A673 (cell line): ENCODE measurements around the gene ADCYAP1. TPM values are rescaled to one million over a fixed set of nuclear protein-coding genes. Genes with fewer than 3 reads are reported as not detected.

ENCODE experiments used
- BruUV-seq: library from RNA; stranded (reverse); fragments of 400-500 nt; replicated peaks from 2 replicates; lab custom pipeline; 2021; lab: Mats Ljungman, UMichigan
- CTCF ChIA-PET: fragments of 300-600 bp; sonication (Branson Sonifier 250); formaldehyde crosslinking; loops from one replicate; lab custom pipeline; 2022; ENCODE audit warnings: antibody characterized with exemption; lab: Charles Lee
- POLR2A ChIA-PET: fragments of 300-600 bp; sonication (Branson Sonifier 250); formaldehyde crosslinking; loops from one replicate; lab custom pipeline; 2022; ENCODE audit warnings: antibody characterized with exemption; ENCODE audit not compliant: low non-redundant PET; lab: Charles Lee
- DNase-seq: peaks from one replicate; pipeline ENCODE4 v3.0.0-alpha.2; 2015; ENCODE audit warnings: low spot score
- H3K27ac ChIP-seq: fragments of 200-600 bp; sonication (generic); 2 replicates; pipeline ENCODE4 v1.5.1; 2016; ENCODE audit warnings: mixed run types, low read depth, mild to moderate bottlenecking, mixed read lengths, antibody characterized with exemption, low read length; ENCODE audit not compliant: poor library complexity, severe bottlenecking
- H3K27me3 ChIP-seq: fragments of 200-600 bp; sonication (generic); replicated peaks from 2 replicates; pipeline ENCODE4 v1.6.1; 2017; ENCODE audit warnings: mixed run types, low read depth, mild to moderate bottlenecking, mixed read lengths, antibody characterized with exemption, low read length; ENCODE audit not compliant: insufficient read depth, poor library complexity
- H3K36me3 ChIP-seq: fragments of 200-600 bp; sonication (generic); 2 replicates; pipeline ENCODE4 v1.6.1; 2016; ENCODE audit warnings: mixed run types, mild to moderate bottlenecking, mixed read lengths, antibody characterized with exemption, low read length; ENCODE audit not compliant: insufficient read depth, poor library complexity, severe bottlenecking
- H3K4me1 ChIP-seq: fragments of 200-600 bp; sonication (generic); 2 replicates; pipeline ENCODE4 v1.6.1; 2017; ENCODE audit warnings: mixed run types, mild to moderate bottlenecking, mixed read lengths, antibody characterized with exemption, low read length; ENCODE audit not compliant: insufficient read depth, poor library complexity, severe bottlenecking
- H3K4me3 ChIP-seq: fragments of 200-600 bp; sonication (generic); 2 replicates; pipeline ENCODE4 v1.5.1; 2016; ENCODE audit warnings: low read depth, mixed run types, mild to moderate bottlenecking, mixed read lengths, low read length; ENCODE audit not compliant: poor library complexity, severe bottlenecking
- H3K9me3 ChIP-seq: fragments of 200-600 bp; sonication (generic); 2 replicates; pipeline ENCODE4 v1.6.1; 2016; ENCODE audit warnings: mixed run types, low read depth, mild to moderate bottlenecking, mixed read lengths, antibody characterized with exemption, low read length; ENCODE audit not compliant: poor library complexity, severe bottlenecking
- CTCF ChIP-seq: fragments of 300-800, 200-600 bp; sonication (generic); conservative IDR thresholded peaks from 2 replicates; pipeline ENCODE4 v1.5.1; 2017; ENCODE audit warnings: low read depth, mild to moderate bottlenecking, antibody characterized with exemption, low read length, moderate library complexity, mixed read lengths
- EZH2 ChIP-seq: fragments of 200-600 bp; sonication (generic); IDR thresholded peaks from 2 replicates; pipeline ENCODE4 v1.6.1; 2017; ENCODE audit warnings: borderline replicate concordance, low read depth, mild to moderate bottlenecking, mixed read lengths, antibody characterized with exemption, low read length; ENCODE audit not compliant: poor library complexity, severe bottlenecking
- intact Hi-C: fragments of 100-400 bp; cut with micrococcal nuclease; formaldehyde crosslinking; loops from one replicate; pipeline ENCODE4 v1.10.0; 2022; ENCODE audit not compliant: unreplicated experiment
- total RNA-seq: library from RNA; stranded (reverse); gene quantifications from 2 replicates; pipeline ENCODE4 v1.2.3, GENCODE V29; 2021

ADCYAP1 gene
- total RNA-seq, 1 experiment from 2014 or later = not detected

GRCh38 chr18:944440-944839 lies 39.8 kb downstream of the ADCYAP1 start:
- Histone ChIP-seq H3K27ac (no peak overlapping the region), H3K27me3 (peaks cover 29% of the 10 kb centered on the region), H3K9me3 (no peaks in the 10 kb centered on the region), H3K4me1 (no peaks in the 10 kb centered on the region), H3K4me3 (no peak overlapping the region), H3K36me3 (no peaks in the 10 kb centered on the region)
- TF ChIP-seq EZH2 (no peak), CTCF (no peak)
- no TSS peak for BruUV-seq
- POLR2A ChIA-PET = no interaction called here
- intact Hi-C loops = no loop called here
- DNase-seq = no peak
- CTCF ChIA-PET = no interaction called here

- no peak for DNase-seq
- no peaks in the 10 kb centered on the region for H3K36me3 ChIP-seq
- no TSS peak for BruUV-seq
Observed at GRCh38 chr18:949724-950631, 45.3 kb downstream of the ADCYAP1 start.

GRCh38 chr18:950882-951495 lies 46.3 kb downstream of the ADCYAP1 start:
- BruUV-seq = no TSS peak
- intact Hi-C loops = no loop called here
- no peak overlapping the region for H3K27ac ChIP-seq
- H3K4me1 ChIP-seq = no peaks in the 10 kb centered on the region
- H3K9me3 ChIP-seq = no peaks in the 10 kb centered on the region
- DNase-seq = no peak
- peaks cover 27% of the 10 kb centered on the region for H3K27me3 ChIP-seq
- no peaks in the 10 kb centered on the region for H3K36me3 ChIP-seq
- no peak for TF ChIP-seq CTCF
- no peak for TF ChIP-seq EZH2
- ChIA-PET CTCF (no interaction called here), POLR2A (no interaction called here)
- no peak overlapping the region for H3K4me3 ChIP-seq

More at GRCh38 chr18:949724-950631, 45.3 kb downstream of the ADCYAP1 start:
- Histone ChIP-seq H3K27me3 (peaks cover 17% of the 10 kb centered on the region), H3K4me1 (no peaks in the 10 kb centered on the region), H3K4me3 (no peak overlapping the region), H3K9me3 (no peaks in the 10 kb centered on the region), H3K27ac (no peak overlapping the region)
- POLR2A ChIA-PET = no interaction called here
- TF ChIP-seq CTCF = no peak
- CTCF ChIA-PET = no interaction called here
- intact Hi-C loops = no loop called here
